Mesothelial cell of epicardium (in vitro differentiated cells): ENCODE results near the gene STXBP6. TPM values are rescaled to one million over a fixed set of nuclear protein-coding genes. Genes with fewer than 3 reads are reported as not detected.

Experiments used
- DNase-seq, 2 experiments: peaks; one replicate each; pipeline ENCODE4 v3.0.0; 2021; ENCODE audit warnings: low spot score in 2 of 2; ENCODE audit not compliant: unreplicated experiment in 2 of 2
- H3K27ac Mint-ChIP-seq: 2 replicates; pipeline ENCODE4 v1.8.0; 2021; ENCODE audit warnings: mixed read lengths
- H3K27me3 Mint-ChIP-seq: 2 replicates; pipeline ENCODE4 v1.8.0; 2021; ENCODE audit warnings: low read depth, mixed read lengths
- H3K36me3 Mint-ChIP-seq: 2 replicates; pipeline ENCODE4 v1.8.0; 2021; ENCODE audit warnings: mixed read lengths
- H3K4me1 Mint-ChIP-seq: 2 replicates; pipeline ENCODE4 v1.8.0; 2021; ENCODE audit warnings: mixed read lengths
- H3K4me3 Mint-ChIP-seq: 2 replicates; pipeline ENCODE4 v1.8.0; 2021; ENCODE audit warnings: mild to moderate bottlenecking, moderate library complexity, mixed read lengths
- H3K9me3 Mint-ChIP-seq: 2 replicates; pipeline ENCODE4 v1.8.0; 2021; ENCODE audit warnings: mixed read lengths
- CTCF ChIP-seq: fragments of 200-600 bp; sonication (generic); IDR thresholded peaks from one replicate; pipeline ENCODE4 v1.5.0; 2021; ENCODE audit warnings: antibody characterized with exemption; ENCODE audit not compliant: unreplicated experiment
- total RNA-seq: library from RNA; stranded (reverse); gene quantifications from 3 replicates; pipeline ENCODE4 v1.2.1, GENCODE V29; 2021

The STXBP6 gene
- total RNA-seq, 1 donor from 2014 or later = 16.6 TPM

- Mint-ChIP-seq H3K27ac (no peak overlapping the region), H3K4me1 (peaks cover 25% of the 10 kb centered on the region), H3K27me3 (no peaks in the 10 kb centered on the region), H3K4me3 (no peak overlapping the region), H3K9me3 (peaks cover 6% of the 10 kb centered on the region), H3K36me3 (peaks cover 5% of the 10 kb centered on the region)
- DNase-seq = no peak
- TF ChIP-seq CTCF = no peak
Observed at GRCh38 chr14:24928386-24928900, 121.5 kb downstream of the STXBP6 start.

GRCh38 chr14:24927809-24928208, 122.1 kb downstream of the STXBP6 start:
- peaks cover 6% of the 10 kb centered on the region for H3K9me3 Mint-ChIP-seq
- H3K4me3 Mint-ChIP-seq = no peak overlapping the region
- peak overlapping the region; percentile 40 for H3K27ac Mint-ChIP-seq
- no peak for DNase-seq
- H3K36me3 Mint-ChIP-seq = peaks cover 5% of the 10 kb centered on the region
- TF ChIP-seq CTCF = no peak
- no peaks in the 10 kb centered on the region for H3K27me3 Mint-ChIP-seq
- peaks cover 25% of the 10 kb centered on the region for H3K4me1 Mint-ChIP-seq

GRCh38 chr14:24925771-24926374, 124.1 kb downstream of the STXBP6 start:
- H3K27ac Mint-ChIP-seq = no peak overlapping the region

GRCh38 chr14:24924544-24924943, 125.4 kb downstream of the STXBP6 start:
- Mint-ChIP-seq H3K27me3 (no peaks in the 10 kb centered on the region), H3K27ac (no peak overlapping the region), H3K4me1 (peaks cover 22% of the 10 kb centered on the region), H3K36me3 (no peaks in the 10 kb centered on the region), H3K9me3 (no peaks in the 10 kb centered on the region), H3K4me3 (no peak overlapping the region)
- no peak for TF ChIP-seq CTCF
- DNase-seq = no peak

More at GRCh38 chr14:24925771-24926374, 124.1 kb downstream of the STXBP6 start:
- no peak for TF ChIP-seq CTCF
- Mint-ChIP-seq H3K27me3 (no peaks in the 10 kb centered on the region), H3K4me3 (no peak overlapping the region), H3K36me3 (no peaks in the 10 kb centered on the region), H3K4me1 (peaks cover 25% of the 10 kb centered on the region), H3K9me3 (no peaks in the 10 kb centered on the region)
- DNase-seq = no peak

- Mint-ChIP-seq H3K36me3 (no peaks in the 10 kb centered on the region), H3K9me3 (no peaks in the 10 kb centered on the region), H3K4me3 (no peak overlapping the region), H3K27ac (no peak overlapping the region), H3K27me3 (no peaks in the 10 kb centered on the region), H3K4me1 (peaks cover under 1% of the 10 kb centered on the region)
- no peak for TF ChIP-seq CTCF
- DNase-seq = no peak
Observed at GRCh38 chr14:24921903-24922302, 128.0 kb downstream of the STXBP6 start.
